ENCODE data around the gene RPP14. TPM values are rescaled to one million over a fixed set of nuclear protein-coding genes. Genes with fewer than 3 reads are reported as not detected.
A peak's percentile ranks its signal among the peaks of the same experiment; 100 is the strongest.

The RPP14 gene
- total and polyA plus RNA-seq, 2 donors (not counting 3 experiments of a cell fraction or from before 2014, with no cell fraction given): 11.9 to 18.1 TPM

GRCh38 chr3:58324391-58325390 is 18.6 kb downstream of the RPP14 start:
- Histone ChIP-seq H3K4me1 (ENCODE audit: control insufficient read depth, extremely low read depth, insufficient read depth, low read length) (peaks cover 19% of the 10 kb centered on the region), H2AFZ (ENCODE audit: low read depth, low read length) (no peak overlapping the region), H3K4me2 (ENCODE audit: insufficient read depth, low read length) (peak overlapping the region; percentile 37), H3K27me3 (ENCODE audit: control insufficient read depth in 2 of 2, insufficient read depth in 2 of 2, low read length in 2 of 2) (no peaks in the 10 kb centered on the region), H3K4me3 (replicated peaks in 1 of 3; ENCODE audit: insufficient read depth in 1 of 3, low read depth in 1 of 3, low read length in 3 of 3) (no peak overlapping the region), H3K27ac (ENCODE audit: insufficient read depth, low read depth, low read length) (peak overlapping the region; percentile 14), H3K9ac (replicated peaks; ENCODE audit: extremely low read depth, insufficient read depth, low read length) (peak overlapping the region; percentile 25), H3K36me3 (ENCODE audit: control insufficient read depth in 2 of 2, extremely low read depth in 1 of 2, insufficient read depth in 2 of 2, low read length in 2 of 2) (no peaks in the 10 kb centered on the region), H3K9me3 (replicated peaks; ENCODE audit: control insufficient read depth, insufficient read depth, low read length) (no peaks in the 10 kb centered on the region), H4K20me1 (replicated peaks; ENCODE audit: control insufficient read depth, extremely low read depth, insufficient read depth, low read length) (no peaks in the 10 kb centered on the region), H3K79me2 (ENCODE audit: control insufficient read depth, insufficient read depth, low read length) (no peaks in the 10 kb centered on the region), H3K9me1 (replicated peaks; ENCODE audit: control insufficient read depth, extremely low read depth, insufficient read depth, low read length) (no peaks in the 10 kb centered on the region)
- no peak for TF ChIP-seq POLR2AphosphoS5 (IDR thresholded peaks at IDR 0.05; ENCODE audit: insufficient read depth, low read depth, low read length)
- no peak for TF ChIP-seq CTCF (IDR thresholded peaks at IDR 0.05; ENCODE audit: extremely low read depth in 1 of 2, insufficient read depth in 1 of 2, low read depth in 1 of 2, low read length in 2 of 2)
- TF ChIP-seq MAX (IDR thresholded peaks at IDR 0.05; ENCODE audit: insufficient read depth, insufficient read length): no peak
- TF ChIP-seq EZH2 (IDR thresholded peaks at IDR 0.05; ENCODE audit: borderline replicate concordance, low read depth, low read length, severe bottlenecking): no peak
- no peak for TF ChIP-seq JUN (IDR thresholded peaks at IDR 0.05; ENCODE audit: borderline replicate concordance, insufficient read depth, insufficient read length, low read depth)
- TF ChIP-seq POLR2A (IDR thresholded peaks at IDR 0.05; ENCODE audit: low read depth, low read length): no peak
- TF ChIP-seq FOS (IDR thresholded peaks at IDR 0.05; ENCODE audit: borderline replicate concordance, insufficient read depth, low read length): no peak
- TF ChIP-seq MYC (IDR thresholded peaks at IDR 0.05; ENCODE audit: low read depth, low read length): no peak
- no peak for TF ChIP-seq GATA2 (IDR thresholded peaks at IDR 0.05; ENCODE audit: insufficient read depth, insufficient read length, low read depth, low read length)
- FAIRE-seq (peak; percentile 77), DNase-seq (ENCODE audit: low read depth, low spot score) (peak; percentile 89)
- CTCF ChIA-PET: interaction anchor here (0.6 to 4.2 kb wide), 9 partner anchors 9 to 93 kb away, joined by 3 to 16 read pairs (median 3); partner anchors contain the start of genes HTD2 and RPP14
- POLR2A ChIA-PET: interaction anchor here (1.2 kb wide), 1 partner anchor 19 kb away, joined by 3 read pairs; the partner anchor contains the start of gene RPP14
- dilution Hi-C loops (cut with MboI; ENCODE audit: extremely low pct_ligation_motif_present, low sequenced_read_pairs): no loop called here
- BruUV-seq (replicated peaks): no TSS peak
- intact Hi-C loops (cut with micrococcal nuclease): loop anchor here (1.0 to 2.0 kb wide), 2 partner anchors 8 to 304 kb away; partner anchors contain the start of gene PXK

All from endothelial cell of umbilical vein (primary cell).